ENCODE results near the gene CD248. TPM values are rescaled to one million over a fixed set of nuclear protein-coding genes. Genes with fewer than 3 reads are reported as not detected.

Gene CD248
- total and polyA plus RNA-seq, 8 donors, result 0.58 to 66.9 (median 5.7) TPM

DNA sequence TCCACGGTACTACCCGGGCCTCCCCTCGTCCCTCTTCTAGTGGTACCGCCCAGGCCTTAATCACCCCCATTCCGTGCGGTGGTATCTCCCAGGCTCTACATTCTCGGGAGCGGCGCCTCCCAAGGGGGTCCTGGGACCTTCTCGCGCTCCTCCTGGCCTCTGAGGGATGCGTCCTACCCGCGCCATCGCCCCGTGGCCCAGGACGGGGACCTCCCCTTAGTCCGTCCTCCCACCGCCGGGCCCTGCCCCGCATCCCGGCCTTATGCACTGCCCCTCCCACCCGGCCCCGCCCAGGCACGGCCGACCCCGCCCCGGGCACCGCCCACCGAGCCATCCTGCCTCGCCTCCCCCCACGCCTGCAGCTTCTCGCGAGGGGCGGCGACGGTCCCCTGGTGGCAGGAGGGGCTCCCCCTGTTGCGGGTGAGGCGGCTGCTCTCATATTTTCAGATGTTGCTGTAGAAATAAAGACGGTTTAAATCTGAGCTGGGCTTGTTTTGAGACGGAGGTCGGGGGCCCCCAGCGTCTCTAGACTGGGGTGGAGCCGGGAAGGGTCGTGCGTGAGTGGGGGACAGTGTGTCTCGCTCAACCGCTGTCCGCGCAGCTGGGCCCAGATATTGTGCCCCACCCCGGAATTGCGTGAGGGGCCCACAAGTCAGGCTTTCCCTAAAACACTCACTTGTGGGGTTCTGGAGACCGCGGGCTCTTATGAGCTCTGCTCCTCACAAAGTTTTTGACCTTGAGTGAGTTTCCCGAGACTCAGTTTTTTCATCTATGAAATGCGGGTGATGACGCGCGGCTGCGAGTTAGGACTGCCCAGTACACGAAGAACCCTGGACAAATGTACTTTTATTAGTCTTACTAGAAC, 49.2 kb downstream of the CD248 start:
- TF ChIP-seq CTCF (IDR thresholded peaks at IDR 0.05) (no peak), POLR2A (IDR thresholded peaks at IDR 0.05) (peak in 2 of 4 donors; percentile 34 to 37), POLR2AphosphoS5 (IDR thresholded peaks at IDR 0.05) (peak in 2 of 3 donors; percentile 35 to 82)
- Histone ChIP-seq H3K27me3 (no peaks in the 10 kb centered on the region), H3K4me1 (peaks cover 16 to 54% (median 45%) of the 10 kb centered on the region in 4 donors), H3K27ac (peak overlapping the region; percentile 90 to 98 (median 98)), H3K36me3 (peaks cover 22 to 58% (median 54%) of the 10 kb centered on the region in 4 donors), H3K4me3 (peak overlapping the region; percentile 72 to 81 (median 78)), H3K9me3 (no peaks in the 10 kb centered on the region)
- DNase-seq, result peak; percentile 89 to 97
- intact Hi-C loops (cut with DNase I; ENCODE audit: low total_unique reads), result no loop called here
- 0 to 1% (median 0%) methylated on average over 29 to 61 of the region's 61 CpGs for WGBS, 5 donors

GRCh38 chr11:66267039-66267378, 49.8 kb downstream of the CD248 start:
- H3K36me3 ChIP-seq, result peaks cover 22 to 58% (median 54%) of the 10 kb centered on the region in 4 donors
- no peak for DNase-seq
- intact Hi-C loops (cut with DNase I; ENCODE audit: low total_unique reads), result no loop called here
- peaks cover 16 to 51% (median 45%) of the 10 kb centered on the region in 4 donors for H3K4me1 ChIP-seq
- H3K9me3 ChIP-seq, result no peaks in the 10 kb centered on the region
- H3K27ac ChIP-seq, result peak overlapping the region; percentile 90 to 98 (median 98)
- H3K27me3 ChIP-seq, result no peaks in the 10 kb centered on the region
- WGBS, 5 donors, result 12 to 28% (median 16%) methylated on average over 11 to 13 of the region's 13 CpGs
- peak overlapping the region; percentile 72 to 81 (median 78) for H3K4me3 ChIP-seq
- no peak for TF ChIP-seq EP300 (IDR thresholded peaks at IDR 0.05)

GRCh38 chr11:66266378-66267038, 50.3 kb downstream of the CD248 start:
- Histone ChIP-seq H3K4me3 (peak overlapping the region; percentile 72 to 81 (median 78)), H3K27me3 (no peaks in the 10 kb centered on the region), H3K36me3 (peaks cover 20 to 58% (median 54%) of the 10 kb centered on the region in 4 donors), H3K9me3 (no peaks in the 10 kb centered on the region), H3K27ac (peak overlapping the region; percentile 90 to 98 (median 98)), H3K4me1 (peaks cover 16 to 46% (median 43%) of the 10 kb centered on the region in 4 donors)
- WGBS, 5 donors, result 73 to 84% (median 80%) methylated on average over 11 to 20 of the region's 20 CpGs
- peak in 1 of 2 donors; percentile 30 for DNase-seq
- TF ChIP-seq POLR2A (IDR thresholded peaks at IDR 0.05), result no peak
- no peak for TF ChIP-seq EP300 (IDR thresholded peaks at IDR 0.05)
- TF ChIP-seq POLR2AphosphoS5 (IDR thresholded peaks at IDR 0.05), result no peak
- TF ChIP-seq CTCF (IDR thresholded peaks at IDR 0.05), result no peak
- intact Hi-C loops (cut with DNase I; ENCODE audit: low total_unique reads), result no loop called here

- peaks cover 16 to 38% (median 37%) of the 10 kb centered on the region in 4 donors for H3K4me1 ChIP-seq
- TF ChIP-seq POLR2A (IDR thresholded peaks at IDR 0.05) (no peak), EP300 (IDR thresholded peaks at IDR 0.05) (no peak), POLR2AphosphoS5 (IDR thresholded peaks at IDR 0.05) (no peak), CTCF (IDR thresholded peaks at IDR 0.05) (no peak)
- no peaks in the 10 kb centered on the region for H3K27me3 ChIP-seq
- H3K36me3 ChIP-seq, result peaks cover 20 to 62% (median 60%) of the 10 kb centered on the region in 4 donors
- H3K9me3 ChIP-seq, result no peaks in the 10 kb centered on the region
- intact Hi-C loops (cut with DNase I; ENCODE audit: low total_unique reads), result no loop called here
- peak overlapping the region in 1 of 5 donors; percentile 98 for H3K27ac ChIP-seq
- WGBS, 5 donors, result 90 to 98% (median 94%) methylated on average over 14 to 26 of the region's 26 CpGs
- no peak for DNase-seq
- no peak overlapping the region for H3K4me3 ChIP-seq
Observed at GRCh38 chr11:66265531-66266377, 51.1 kb downstream of the CD248 start.

All from stomach (tissue), 9 donors.